Loucy (cell line): ENCODE data around the gene FDPS.

Experiments
- H2AFZ ChIP-seq: fragments of 200-600 bp; sonication (generic); 2 replicates; pipeline ENCODE4 v1.6.0; 2016; ENCODE audit warnings: antibody characterized with exemption, mild to moderate bottlenecking, low read length, moderate library complexity
- H3F3A ChIP-seq: fragments of 200-600 bp; 2 replicates; pipeline ENCODE4 v1.6.0; 2016; ENCODE audit warnings: antibody characterized with exemption, low read depth, mild to moderate bottlenecking
- H3K27me3 ChIP-seq: fragments of 200-600 bp; sonication (generic); 2 replicates; pipeline ENCODE4 v1.6.1; 2014; ENCODE audit warnings: low read length, mild to moderate bottlenecking; ENCODE audit not compliant: insufficient read depth, poor library complexity, severe bottlenecking
- H3K36me3 ChIP-seq: fragments of 200-600 bp; sonication (generic); 2 replicates; pipeline ENCODE4 v1.6.1; 2016; ENCODE audit warnings: low read length; ENCODE audit not compliant: insufficient read depth
- H3K4me1 ChIP-seq: fragments of 200-600 bp; sonication (generic); 2 replicates; pipeline ENCODE4 v1.5.1; 2014; ENCODE audit warnings: low read length, mild to moderate bottlenecking; ENCODE audit not compliant: insufficient read depth, poor library complexity, severe bottlenecking
- H3K4me2 ChIP-seq: fragments of 200-600 bp; sonication (generic); 2 replicates; pipeline ENCODE4 v1.6.0; 2014; ENCODE audit warnings: antibody characterized with exemption, low read length, low read depth, mild to moderate bottlenecking; ENCODE audit not compliant: poor library complexity, severe bottlenecking
- H3K4me3 ChIP-seq: fragments of 200-600 bp; sonication (generic); 2 replicates; pipeline ENCODE4 v1.5.1; 2014; ENCODE audit warnings: low read length, mild to moderate bottlenecking, mixed read lengths; ENCODE audit not compliant: poor library complexity, severe bottlenecking
- H3K79me2 ChIP-seq: fragments of 200-600 bp; sonication (generic); 2 replicates; pipeline ENCODE4 v1.6.1; 2014; ENCODE audit warnings: low read length; ENCODE audit not compliant: insufficient read depth
- H3K9ac ChIP-seq: fragments of 200-600 bp; sonication (generic); 2 replicates; pipeline ENCODE4 v1.6.0; 2014; ENCODE audit warnings: mild to moderate bottlenecking, low read depth, low read length, moderate library complexity; ENCODE audit not compliant: poor library complexity, severe bottlenecking
- H3K9me2 ChIP-seq: fragments of 200-600 bp; sonication (generic); replicated peaks from 2 replicates; pipeline ENCODE4 v1.6.1; 2016; ENCODE audit warnings: low read depth, low read length, mixed read lengths
- H3K9me3 ChIP-seq: fragments of 200-600 bp; sonication (generic); 2 replicates; pipeline ENCODE4 v1.6.1; 2014; ENCODE audit warnings: mild to moderate bottlenecking, antibody characterized with exemption, low read length, low read depth; ENCODE audit not compliant: insufficient read depth
- H4K20me1 ChIP-seq: fragments of 200-600 bp; sonication (generic); 2 replicates; pipeline ENCODE4 v1.6.0; 2014; ENCODE audit warnings: antibody characterized with exemption, low read length, mild to moderate bottlenecking; ENCODE audit not compliant: insufficient read depth, poor library complexity, severe bottlenecking
- CTCF ChIP-seq: fragments of 200-600 bp; sonication (generic); conservative IDR thresholded peaks from 2 replicates; pipeline ENCODE4 v1.5.1; 2014; ENCODE audit warnings: mild to moderate bottlenecking, antibody characterized with exemption, low read length
- EZH2phosphoT487 ChIP-seq: fragments of 200-600 bp; IDR thresholded peaks from 2 replicates; pipeline ENCODE4 v1.6.1; 2018; ENCODE audit warnings: antibody characterized with exemption, mild to moderate bottlenecking, moderate library complexity, borderline replicate concordance

Gene FDPS

GRCh38 chr1:155267373-155267772 is 41.3 kb upstream of the FDPS start:
- Histone ChIP-seq H3F3A (peaks cover 9% of the 10 kb centered on the region; the same call in 1 of the 2 replicates), H3K4me1 (peaks cover 15% of the 10 kb centered on the region), H3K9ac (no peak overlapping the region), H4K20me1 (peaks cover 20% of the 10 kb centered on the region), H3K4me2 (no peak overlapping the region), H3K27me3 (no peaks in the 10 kb centered on the region), H3K9me3 (no peaks in the 10 kb centered on the region), H3K9me2 (no peaks in the 10 kb centered on the region), H3K4me3 (no peak overlapping the region), H3K79me2 (peaks cover 48% of the 10 kb centered on the region), H2AFZ (no peak overlapping the region), H3K36me3 (peaks cover 77% of the 10 kb centered on the region)
- no peak for TF ChIP-seq CTCF
- no peak for TF ChIP-seq EZH2phosphoT487

GRCh38 chr1:155268630-155269029 is 40.0 kb upstream of the FDPS start:
- TF ChIP-seq EZH2phosphoT487 (no peak), CTCF (no peak)
- Histone ChIP-seq H3K4me1 (peaks cover 17% of the 10 kb centered on the region), H2AFZ (no peak overlapping the region), H3K9me3 (no peaks in the 10 kb centered on the region), H3K4me3 (no peak overlapping the region), H3K36me3 (peaks cover 67% of the 10 kb centered on the region), H4K20me1 (peaks cover 26% of the 10 kb centered on the region), H3K9ac (no peak overlapping the region), H3K27me3 (no peaks in the 10 kb centered on the region), H3F3A (peaks cover 3% of the 10 kb centered on the region; the same call in 1 of the 2 replicates), H3K9me2 (no peaks in the 10 kb centered on the region), H3K79me2 (peaks cover 58% of the 10 kb centered on the region), H3K4me2 (no peak overlapping the region)

- TF ChIP-seq EZH2phosphoT487, result no peak
- TF ChIP-seq CTCF, result no peak
- Histone ChIP-seq H3K79me2 (peaks cover 61% of the 10 kb centered on the region), H3K9me2 (no peaks in the 10 kb centered on the region), H3K36me3 (peaks cover 60% of the 10 kb centered on the region), H2AFZ (no peak overlapping the region), H3K9ac (no peak overlapping the region), H3K9me3 (no peaks in the 10 kb centered on the region), H3K4me1 (peaks cover 20% of the 10 kb centered on the region), H3K4me3 (no peak overlapping the region), H3K4me2 (no peak overlapping the region), H3F3A (no peaks in the 10 kb centered on the region), H3K27me3 (no peaks in the 10 kb centered on the region), H4K20me1 (peaks cover 26% of the 10 kb centered on the region)
Measured at GRCh38 chr1:155269381-155269780, 39.3 kb upstream of the FDPS start.
